ELF-1 (cell line): ENCODE data around the gene SOX12.
"Not testable (repeated sequence)": the region's sequence is repeated elsewhere in the genome, so short reads cannot be mapped to it uniquely, and the experiment has no call there.

Experiments
- DNase-seq: peaks from one replicate; pipeline ENCODE4 v3.0.0-alpha.2; 2016; ENCODE audit warnings: low read depth, low spot score

SOX12 gene

GRCh38 chr20:362271-363254 is 37.2 kb downstream of the SOX12 start:
- DNase-seq: peak; percentile 32

- DNase-seq: peak; percentile 31
Measured at GRCh38 chr20:363319-364078, 38.1 kb downstream of the SOX12 start.

GRCh38 chr20:364905-365794 is 39.8 kb downstream of the SOX12 start:
- DNase-seq: peak; percentile 63

- peak; percentile 44 for DNase-seq
Measured at GRCh38 chr20:366041-366718, 40.8 kb downstream of the SOX12 start.

- peak; percentile 34 for DNase-seq
Measured at GRCh38 chr20:366719-367485, 41.5 kb downstream of the SOX12 start.

- no peak for DNase-seq
Measured at GRCh38 chr20:367486-367887, 42.1 kb downstream of the SOX12 start.

- DNase-seq: no peak
Measured at GRCh38 chr20:368915-369314, 43.6 kb downstream of the SOX12 start.

- DNase-seq: peak; percentile 51
Measured at GRCh38 chr20:370151-370600, 44.8 kb downstream of the SOX12 start.

GRCh38 chr20:370977-371754 is 45.8 kb downstream of the SOX12 start:
- peak; percentile 29 for DNase-seq

GRCh38 chr20:371755-372542 is 46.6 kb downstream of the SOX12 start:
- peak; percentile 79 for DNase-seq

- not testable (repeated sequence) for DNase-seq
Measured at GRCh38 chr20:372543-373082, 47.3 kb downstream of the SOX12 start.

- DNase-seq: peak; percentile 91
Measured at GRCh38 chr20:373171-373890, 48.0 kb downstream of the SOX12 start.

GRCh38 chr20:375265-375889 is 50.0 kb downstream of the SOX12 start:
- DNase-seq: no peak

- no peak for DNase-seq
Measured at GRCh38 chr20:376089-376488, 50.7 kb downstream of the SOX12 start.

- no peak for DNase-seq
Measured at GRCh38 chr20:376750-377149, 51.4 kb downstream of the SOX12 start.

GRCh38 chr20:377578-377977 is 52.2 kb downstream of the SOX12 start:
- DNase-seq: not testable (repeated sequence)

GRCh38 chr20:378961-379336 is 53.6 kb downstream of the SOX12 start:
- no peak for DNase-seq
